HG03575 (cell line): ENCODE measurements around the gene FAM76A.
"Not testable (repeated sequence)": the region's sequence is repeated elsewhere in the genome, so short reads cannot be mapped to it uniquely, and the experiment has no call there.

Experiments
- ATAC-seq: cut with Tn5 transposase; IDR thresholded peaks from one replicate; pipeline ENCODE4 v1.9.1; 2021; ENCODE audit not compliant: unreplicated experiment, insufficient number of reproducible peaks, low FRiP score; ENCODE audit errors: extremely low read depth

Gene FAM76A

DNA sequence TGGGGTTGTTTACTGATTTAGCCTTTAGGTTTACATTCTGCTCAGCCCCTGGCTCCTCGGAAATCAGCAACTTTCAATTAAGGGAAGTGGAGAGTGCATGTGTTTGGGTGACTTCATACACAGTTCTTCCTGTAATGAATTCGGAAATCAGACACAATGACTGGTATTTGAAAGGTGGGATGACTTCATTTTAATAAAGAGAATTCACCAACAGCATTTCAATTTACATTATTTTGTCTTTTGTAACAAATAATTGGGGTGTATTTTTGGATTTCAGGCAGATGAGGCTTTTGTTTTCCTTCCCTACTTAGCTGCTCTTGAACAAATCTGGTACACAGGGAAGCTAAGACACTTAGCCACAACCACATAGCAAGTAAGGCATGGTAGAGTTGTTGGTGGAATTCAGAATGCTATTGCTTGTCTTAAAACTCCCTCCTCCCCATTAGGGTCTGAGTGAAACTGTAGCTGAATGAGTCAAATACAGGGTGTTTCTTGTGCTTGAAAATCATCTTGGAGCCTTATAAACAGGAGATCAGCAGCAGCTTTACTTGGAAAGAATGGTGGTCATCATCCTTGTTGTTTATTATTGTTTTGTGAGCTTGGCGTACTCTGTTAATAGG lies 48.2 kb downstream of the FAM76A start:
- no peak for ATAC-seq

DNA sequence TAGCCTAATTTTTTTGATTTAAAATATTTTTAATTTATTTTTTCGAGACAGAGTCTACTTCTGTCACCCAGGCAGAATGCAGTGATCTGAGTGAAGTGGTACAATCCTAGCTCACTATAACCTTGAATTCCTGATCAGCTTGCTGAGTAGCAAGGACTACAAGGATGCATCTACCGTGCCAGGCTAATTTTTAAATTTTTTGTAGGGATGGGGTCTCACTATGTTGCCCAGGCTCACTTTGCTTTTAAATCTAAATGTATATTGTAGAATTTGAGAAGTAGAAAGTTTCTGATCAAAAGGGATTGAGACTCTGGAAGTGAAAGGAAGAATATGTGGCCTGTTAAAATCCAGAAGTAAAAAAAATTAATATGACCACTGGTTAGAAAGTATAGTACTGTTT lies 48.9 kb downstream of the FAM76A start:
- ATAC-seq, result no peak

DNA sequence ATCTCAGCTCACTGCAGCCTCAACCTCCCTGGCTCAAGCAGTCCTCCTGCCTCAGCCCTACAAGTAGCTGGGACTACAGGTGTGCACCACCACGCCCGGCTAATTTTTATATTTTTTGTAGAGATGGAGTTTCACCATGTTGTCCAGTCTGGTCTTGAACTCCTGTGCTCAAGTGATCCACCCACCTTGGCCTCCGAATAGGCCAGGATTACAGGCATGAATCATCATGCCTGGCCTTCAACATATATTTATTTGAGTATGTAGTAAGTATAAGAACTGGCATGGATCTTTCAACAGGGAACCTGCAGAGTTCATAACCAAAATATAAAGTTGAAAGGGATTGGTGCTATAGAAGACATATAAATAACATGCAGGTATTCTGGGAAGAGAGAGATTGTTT lies 49.6 kb downstream of the FAM76A start:
- not testable (repeated sequence) for ATAC-seq

DNA sequence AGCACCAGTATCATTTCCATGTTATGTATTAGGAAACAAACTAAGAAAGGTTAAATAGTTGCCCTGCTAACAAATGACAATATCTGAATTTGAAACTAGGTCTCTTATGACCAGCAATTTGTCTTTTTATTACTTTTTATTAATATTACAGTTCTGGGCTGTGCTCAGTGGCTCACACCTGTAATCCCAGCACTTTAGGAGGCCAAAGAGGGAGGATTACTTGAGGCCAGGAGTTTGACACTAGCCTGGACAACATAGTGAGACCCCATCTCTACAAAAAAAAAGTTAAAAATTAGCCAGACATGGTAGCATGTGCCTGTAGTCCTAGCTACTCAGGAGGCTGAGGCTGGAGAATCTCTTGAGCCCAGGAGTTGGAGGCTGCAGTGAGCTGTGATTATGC lies 50.5 kb downstream of the FAM76A start:
- not testable (repeated sequence) for ATAC-seq

DNA sequence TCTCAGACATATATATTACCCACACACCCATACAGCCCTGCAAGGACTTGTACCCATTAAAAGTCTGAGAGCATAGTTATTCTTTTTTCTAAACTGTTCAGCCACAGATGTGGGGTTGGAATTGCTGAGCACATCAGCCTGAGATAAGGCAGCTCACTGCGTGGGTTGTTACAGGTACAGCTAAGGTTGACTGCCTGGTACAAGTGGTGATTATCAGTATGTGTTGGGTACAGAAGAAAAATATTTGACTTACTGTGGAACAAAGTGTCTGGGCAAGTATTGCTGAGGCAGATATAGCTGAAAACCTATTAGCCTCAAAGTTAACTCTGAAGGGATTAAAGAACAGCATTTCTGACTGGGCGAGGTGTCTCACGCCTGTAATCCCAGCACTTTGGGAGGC lies 52.3 kb downstream of the FAM76A start:
- no peak for ATAC-seq

DNA sequence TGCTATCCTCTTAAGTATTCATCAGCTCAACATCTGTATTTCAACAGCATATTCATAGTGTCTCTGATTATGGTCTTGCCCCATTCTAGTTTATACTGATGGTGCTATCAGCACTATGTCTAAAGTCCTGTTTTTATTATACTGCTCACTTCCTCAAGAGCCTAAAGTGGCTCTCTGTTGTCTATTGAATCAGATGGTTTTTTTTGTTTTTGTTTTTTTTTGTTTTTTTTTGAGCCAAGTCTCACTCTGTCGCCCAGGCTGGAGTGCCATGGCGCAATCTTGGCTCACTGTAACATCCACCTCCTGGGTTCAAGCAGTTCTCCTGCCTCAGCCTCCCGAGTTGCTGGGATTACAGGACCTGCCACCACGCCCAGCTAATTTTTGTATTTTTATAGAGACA lies 53.4 kb downstream of the FAM76A start:
- no peak for ATAC-seq

DNA sequence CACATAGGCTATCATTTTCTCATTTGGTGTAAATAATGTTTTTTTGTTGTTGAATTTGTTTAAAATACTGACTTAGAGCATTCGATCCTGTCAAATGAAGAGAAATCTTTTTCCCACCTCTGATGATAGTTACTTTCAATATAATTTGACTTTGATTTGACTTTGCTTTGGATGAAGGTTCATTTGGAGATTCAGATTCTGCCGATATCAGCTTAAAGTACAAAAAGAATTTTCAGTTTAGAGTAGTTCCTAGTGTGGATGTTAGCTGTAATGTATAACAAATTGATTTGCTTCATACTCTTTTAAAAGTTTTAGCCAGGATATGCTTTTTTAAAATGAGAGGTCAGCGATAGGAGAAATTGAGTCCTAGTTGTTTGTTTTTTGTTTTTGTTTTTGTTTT lies 57.2 kb downstream of the FAM76A start:
- no peak for ATAC-seq

DNA sequence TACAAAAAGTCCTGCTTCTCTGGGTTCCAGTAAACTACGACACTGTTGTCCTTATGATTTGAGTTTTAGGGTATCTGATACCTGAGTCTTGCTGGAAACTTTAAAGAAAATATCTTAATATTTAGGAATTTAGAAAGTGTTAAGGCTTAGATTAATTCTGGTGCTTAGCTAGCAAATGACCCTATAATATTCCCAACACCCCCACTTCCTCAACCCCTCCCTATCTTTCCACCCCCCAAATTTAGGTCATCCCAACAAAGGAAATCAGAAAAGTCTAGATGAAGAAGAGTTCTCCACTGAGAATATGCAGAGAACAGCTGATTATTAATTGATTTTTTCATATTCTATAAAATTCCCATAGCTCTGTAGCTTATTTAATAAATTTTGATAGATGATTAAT lies 58.9 kb downstream of the FAM76A start:
- no peak for ATAC-seq

DNA sequence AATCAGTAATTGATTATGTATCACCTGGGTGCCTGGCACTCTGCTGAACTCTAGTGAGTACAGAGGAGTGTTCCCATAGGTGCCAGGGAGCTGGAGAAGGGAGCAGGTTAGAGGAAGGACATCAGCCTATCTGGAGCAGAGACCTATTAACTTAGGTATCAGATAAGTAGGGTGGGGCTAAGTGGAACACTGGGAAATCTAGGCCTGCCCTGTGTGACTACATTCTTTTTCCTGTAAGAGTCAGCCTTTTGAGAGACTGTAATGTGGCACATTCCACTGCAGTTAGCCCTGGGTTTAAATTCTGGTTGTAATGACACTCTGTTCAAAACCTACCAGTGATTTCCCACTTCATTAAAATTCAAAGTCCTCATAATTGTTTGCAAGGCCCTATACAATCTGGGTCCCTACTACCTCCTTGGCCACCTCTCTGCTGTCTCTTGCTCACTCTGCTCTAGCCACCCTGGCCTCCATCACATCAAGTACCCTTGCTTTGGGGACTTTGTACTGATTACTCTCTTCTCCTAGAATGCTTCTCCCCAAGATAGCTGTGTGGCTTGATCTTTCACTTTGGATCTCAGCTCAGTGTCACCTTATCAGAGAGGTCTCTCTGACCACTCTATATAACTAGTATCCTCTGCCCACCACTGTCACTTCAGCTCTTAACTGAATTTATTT lies 60.2 kb downstream of the FAM76A start:
- ATAC-seq, result no peak

DNA sequence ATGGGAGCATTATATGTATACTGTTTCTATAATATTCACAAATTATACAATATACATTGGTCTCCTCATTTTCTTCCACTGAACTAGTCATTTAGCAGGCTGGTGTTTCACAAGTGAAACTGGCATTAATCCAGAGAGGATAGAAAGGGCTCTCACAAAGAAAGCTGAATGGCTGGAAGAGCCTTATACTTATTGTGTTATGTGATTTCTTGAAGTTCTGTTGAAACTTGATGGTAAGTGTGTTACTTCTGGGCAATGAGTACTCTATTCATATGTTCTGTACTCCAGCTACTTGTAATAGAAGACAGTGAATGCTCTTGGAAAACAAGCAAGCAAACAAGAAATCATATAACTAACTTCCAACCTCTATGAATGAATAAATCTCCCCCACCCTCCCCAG lies 62.1 kb downstream of the FAM76A start:
- ATAC-seq, result no peak

DNA sequence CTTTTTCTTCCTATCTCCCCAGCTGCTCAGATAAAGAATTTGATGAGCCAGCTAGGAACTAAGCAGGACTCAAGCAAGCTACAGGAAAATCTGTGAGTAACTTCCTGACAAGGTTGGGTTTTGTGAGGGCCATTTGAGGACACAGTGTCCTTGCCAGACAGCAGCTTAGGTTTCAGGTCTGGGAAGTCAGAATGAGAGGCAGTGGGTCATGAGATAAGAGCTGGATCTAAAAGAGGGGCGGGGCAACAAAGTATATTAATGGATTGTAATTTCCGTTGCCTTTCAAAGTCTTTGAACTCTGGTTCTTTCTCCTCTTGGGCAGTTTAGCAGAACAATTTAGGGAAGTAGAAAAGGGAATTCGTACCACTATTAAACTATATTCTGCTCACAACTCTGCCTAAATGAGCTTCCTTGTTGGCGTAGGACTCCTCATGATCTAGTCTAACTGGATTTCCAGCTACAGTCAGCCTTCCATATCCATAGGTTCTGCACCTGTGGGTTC lies 63.8 kb downstream of the FAM76A start:
- ATAC-seq, result no peak

DNA sequence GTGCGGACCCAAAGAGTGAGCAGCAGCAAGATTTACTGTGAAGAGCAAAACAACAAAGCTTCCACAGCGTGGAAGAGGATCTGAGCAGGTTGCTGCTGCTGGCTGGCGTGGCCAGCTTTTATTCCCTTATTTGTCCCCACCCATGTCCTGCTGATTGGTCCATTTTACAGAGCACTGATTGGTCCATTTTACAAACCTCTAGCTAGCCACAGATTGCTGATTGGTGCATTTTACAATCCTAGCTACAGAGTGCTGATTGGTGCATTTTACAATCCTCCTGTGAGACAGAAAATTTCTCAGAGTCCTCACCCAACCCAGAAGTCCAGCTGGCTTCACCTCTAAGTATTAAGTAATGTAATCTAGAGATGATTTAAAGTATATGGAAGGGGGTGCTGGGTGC lies 64.5 kb downstream of the FAM76A start:
- not testable (repeated sequence) for ATAC-seq

DNA sequence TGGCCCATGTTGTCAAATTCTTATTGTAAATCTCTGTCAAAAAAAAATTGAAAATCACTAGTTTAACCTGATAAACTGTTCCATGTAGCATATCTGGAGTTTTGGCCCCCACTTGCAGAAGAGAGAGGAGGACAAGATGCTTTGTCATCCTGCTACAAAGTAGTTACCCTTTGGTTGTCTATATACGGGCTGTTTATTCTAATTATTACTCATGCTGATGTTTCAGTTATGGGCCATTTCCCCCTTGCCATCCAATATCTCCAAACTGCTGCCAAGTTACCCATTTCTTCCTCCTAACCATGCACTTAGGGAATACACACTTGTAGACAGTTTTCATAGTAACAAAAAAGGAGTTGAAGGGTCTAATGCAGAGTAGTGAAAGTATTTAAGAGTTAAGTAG lies 69.8 kb downstream of the FAM76A start:
- no peak for ATAC-seq

DNA sequence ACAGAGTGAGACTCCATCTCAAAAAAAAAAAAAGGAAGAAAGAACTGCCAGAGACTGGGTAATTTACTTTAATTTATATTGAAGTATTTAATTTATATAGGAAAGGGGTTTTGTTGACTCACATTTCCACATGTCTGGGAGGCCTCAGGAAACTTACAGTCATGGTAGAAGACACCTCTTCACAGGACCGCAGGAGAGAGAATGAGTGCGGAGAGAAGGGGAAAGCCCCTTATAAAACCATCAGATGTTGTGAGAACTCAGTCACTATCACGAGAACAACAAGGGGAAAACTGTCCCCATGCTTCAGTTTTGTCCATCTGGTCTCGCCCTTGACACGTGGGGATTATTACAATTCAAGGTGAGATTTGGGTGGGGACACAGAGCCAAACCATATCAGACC lies 79.0 kb downstream of the FAM76A start:
- no peak for ATAC-seq

DNA sequence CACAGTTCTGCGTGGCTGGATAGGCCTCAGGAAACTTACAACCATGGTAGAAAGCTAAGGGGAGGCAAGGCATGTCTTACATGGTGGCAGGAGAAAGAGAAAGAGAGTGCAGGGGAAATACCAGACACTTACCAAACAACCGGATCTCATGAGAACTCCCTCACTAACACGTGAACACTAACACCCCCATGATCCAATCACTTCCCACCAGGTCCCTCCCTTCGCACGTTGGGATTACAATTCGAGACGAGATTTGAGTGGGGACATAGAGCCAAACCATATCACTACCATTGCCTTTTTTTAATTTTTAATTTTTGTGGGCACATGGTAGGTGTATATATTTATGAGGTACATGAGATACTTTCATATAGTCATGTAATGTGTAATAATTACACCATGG lies 81.0 kb downstream of the FAM76A start:
- ATAC-seq, result no peak

DNA sequence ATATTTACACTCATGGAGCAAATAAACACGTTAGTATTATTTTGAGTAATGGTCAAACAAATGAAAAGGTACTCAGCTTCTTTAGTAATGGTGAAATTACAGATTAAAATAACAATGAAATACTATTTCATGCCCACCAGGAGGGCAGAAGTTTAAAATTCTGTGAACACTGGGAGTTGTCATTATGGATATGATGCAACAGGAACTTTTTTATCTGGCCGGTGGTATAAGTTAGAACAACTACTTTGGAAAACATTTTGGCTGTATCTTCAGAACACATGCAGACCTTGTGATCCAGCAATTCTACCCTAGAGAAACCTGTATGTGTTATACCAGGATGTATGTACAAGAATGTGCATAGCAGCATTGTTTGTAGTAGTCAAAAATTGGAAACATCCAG lies 81.6 kb downstream of the FAM76A start:
- ATAC-seq, result no peak

DNA sequence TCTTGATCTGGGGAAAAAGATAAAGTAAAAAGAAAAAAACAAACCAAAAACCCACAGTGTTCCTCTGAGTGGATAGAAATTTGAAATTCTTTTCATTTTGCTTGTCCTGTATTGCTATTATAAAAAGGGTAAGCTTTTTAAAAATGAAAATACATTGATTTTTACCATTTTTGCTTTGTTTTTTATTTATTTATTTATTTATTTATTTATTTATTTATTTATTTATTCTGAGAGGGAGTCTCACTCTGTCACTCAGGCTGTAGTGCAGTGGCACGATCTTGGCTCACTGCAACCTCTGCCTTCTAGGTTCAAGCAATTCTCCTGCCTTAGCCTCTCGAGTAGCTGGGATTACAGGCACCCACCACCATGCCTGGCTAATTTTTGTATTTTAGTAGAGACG lies 82.4 kb downstream of the FAM76A start:
- ATAC-seq, result not testable (repeated sequence)

DNA sequence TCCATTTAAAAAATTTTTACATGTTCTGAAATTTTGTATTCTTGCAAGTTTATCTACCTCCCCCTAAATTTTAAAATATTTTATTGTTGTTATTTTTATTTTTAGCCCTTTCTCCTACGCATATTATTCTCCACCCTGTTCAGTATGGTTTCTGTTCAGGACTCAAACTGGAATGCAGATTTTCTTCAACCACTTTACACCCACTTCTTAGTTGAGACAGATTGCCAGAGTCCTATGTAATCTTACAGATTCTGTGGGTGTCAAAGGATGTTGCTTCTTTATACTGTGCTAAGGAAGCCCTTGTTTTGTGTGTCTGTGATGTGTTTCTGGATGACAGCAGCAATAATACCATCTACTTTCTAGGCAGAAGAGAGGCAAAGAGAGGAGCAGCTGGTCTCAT lies 84.1 kb downstream of the FAM76A start:
- no peak for ATAC-seq

DNA sequence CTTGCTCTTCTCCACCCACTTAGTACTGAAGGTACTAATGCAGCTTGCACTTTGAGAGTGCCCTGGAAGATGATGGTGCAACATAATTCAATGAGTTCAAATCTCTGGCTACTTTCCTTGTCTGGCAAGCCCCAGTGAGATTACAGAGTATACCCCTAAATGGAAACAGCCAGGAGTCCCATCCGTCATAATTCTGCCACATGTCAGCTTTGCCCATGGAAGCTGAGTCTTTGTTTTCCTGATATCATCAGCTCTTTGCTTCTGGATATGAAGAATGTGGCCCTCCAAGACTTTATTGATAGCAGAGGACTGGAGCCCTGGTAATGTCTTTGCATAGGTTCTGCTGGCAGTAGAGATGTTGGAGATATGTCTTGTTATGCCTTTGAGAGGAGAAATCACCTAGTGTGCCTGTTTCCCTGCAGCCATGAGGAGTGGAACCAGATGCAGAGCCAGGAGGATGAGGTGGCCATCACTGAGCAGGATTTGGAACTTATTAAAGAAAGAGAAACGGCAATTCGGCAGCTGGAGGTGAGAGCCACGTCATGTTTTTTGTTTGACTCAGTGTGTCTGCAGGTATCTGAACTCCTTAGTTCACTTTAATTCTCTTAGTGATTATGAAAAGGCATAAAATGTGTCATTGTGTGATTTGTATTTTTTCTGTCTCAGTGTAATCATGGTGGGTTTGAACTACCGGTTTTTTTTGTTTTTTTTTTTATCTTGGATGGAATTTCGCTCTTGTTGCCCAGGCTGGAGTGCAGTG lies 86.2 kb downstream of the FAM76A start:
- no peak for ATAC-seq
